Left lobe of liver (tissue), 2 donors: Measurements from ENCODE around the gene NUDC. TPM values are rescaled to one million over a fixed set of nuclear protein-coding genes. Genes with fewer than 3 reads are reported as not detected.
"Not testable (repeated sequence)": the region's sequence is repeated elsewhere in the genome, so short reads cannot be mapped to it uniquely, and the experiment has no call there.

Experiments
- ATAC-seq: fragments of 200-7000 bp; cut with Tn5 transposase; one replicate; pipeline ENCODE4 v1.9.1; 2020; ENCODE audit warnings: mild to moderate bottlenecking, moderate library complexity
- DNase-seq: peaks from one replicate; pipeline ENCODE4 v3.0.0-alpha.2; 2020; ENCODE audit warnings: low spot score
- total RNA-seq: library from RNA; stranded (reverse); gene quantifications from one replicate; pipeline ENCODE4 v1.2.1, GENCODE V29; 2021
- donor health status: DM: no; HTN: no; CAD: no; lungs with moderate emphysema.
- donor health status: DM: no; HTN: yes; CAD: no.

The NUDC gene
- total RNA-seq, 1 donor from 2014 or later: 43.2 TPM

DNA sequence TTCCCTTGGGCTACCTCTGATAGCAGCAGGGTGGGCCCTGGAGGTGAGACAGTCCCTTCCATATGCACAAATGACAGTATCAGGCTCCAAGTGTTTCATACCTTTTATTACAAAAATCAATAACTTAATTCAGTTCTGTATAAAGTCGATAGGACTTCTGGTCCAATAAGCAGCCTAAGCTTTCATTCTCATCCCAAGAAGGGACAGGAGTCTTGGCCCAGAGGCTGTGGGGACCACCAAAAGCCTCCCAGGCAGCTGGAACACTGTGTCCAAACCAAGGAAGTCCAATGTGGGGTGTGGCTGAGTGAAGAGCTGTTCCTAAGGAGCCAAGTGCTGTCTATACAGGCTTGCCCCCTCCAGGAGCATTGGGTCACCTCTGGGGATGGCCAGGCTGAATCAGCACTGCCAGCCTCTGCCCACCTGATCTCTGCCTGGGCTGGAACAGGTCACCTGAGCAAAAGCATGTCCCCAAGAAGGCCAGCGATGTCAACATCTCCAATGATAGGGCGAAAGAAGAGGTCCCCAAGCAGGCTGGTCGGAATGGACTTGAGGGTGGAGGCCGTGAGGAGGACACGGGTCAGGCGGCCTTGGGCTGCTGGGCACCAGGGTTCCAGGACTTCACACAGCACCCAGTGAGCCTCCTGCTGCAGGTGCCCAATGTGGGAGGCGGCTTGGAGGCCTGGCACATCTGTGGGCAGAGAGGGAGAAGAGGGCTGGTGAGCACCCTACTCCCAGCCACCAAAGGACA lies 10.0 kb upstream of the NUDC start:
- no peak for DNase-seq
- ATAC-seq: no peak

DNA sequence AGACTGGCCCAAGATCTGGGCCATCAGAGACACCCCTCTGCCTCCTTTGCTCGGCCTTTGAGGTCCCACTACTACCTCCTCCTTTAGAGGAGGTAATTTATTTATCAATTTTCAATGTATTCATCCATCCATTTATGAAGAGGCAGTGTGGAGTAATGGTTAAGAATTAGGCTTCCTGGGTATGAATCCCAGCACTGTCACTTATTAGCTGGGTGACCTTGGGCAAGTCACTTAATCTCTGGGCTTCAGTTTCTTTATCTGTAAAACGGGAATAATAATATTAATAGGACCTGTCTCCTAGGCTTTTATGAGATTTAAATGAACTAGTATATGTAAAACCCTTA lies 9.4 kb upstream of the NUDC start:
- ATAC-seq (no peak), DNase-seq (no peak)

DNA sequence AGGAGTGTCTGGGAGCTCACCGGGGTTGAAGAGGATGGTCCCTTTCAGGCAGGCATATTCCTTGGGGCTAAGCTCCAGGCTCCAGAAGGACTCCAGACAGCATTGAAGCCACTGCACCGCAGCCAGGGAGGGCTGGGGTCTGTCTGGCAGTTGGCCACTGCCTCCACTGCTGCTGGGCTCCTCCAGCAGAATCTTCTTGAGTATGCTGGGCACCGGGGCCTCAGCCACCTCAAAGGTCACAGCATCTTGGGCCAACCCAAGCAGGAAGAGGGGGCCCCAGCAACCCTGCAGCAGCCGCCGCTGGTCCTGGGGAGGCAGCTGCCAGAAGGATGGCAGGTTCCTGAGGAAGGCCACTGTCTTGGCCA lies 8.2 kb upstream of the NUDC start:
- no peak for ATAC-seq
- no peak for DNase-seq

DNA sequence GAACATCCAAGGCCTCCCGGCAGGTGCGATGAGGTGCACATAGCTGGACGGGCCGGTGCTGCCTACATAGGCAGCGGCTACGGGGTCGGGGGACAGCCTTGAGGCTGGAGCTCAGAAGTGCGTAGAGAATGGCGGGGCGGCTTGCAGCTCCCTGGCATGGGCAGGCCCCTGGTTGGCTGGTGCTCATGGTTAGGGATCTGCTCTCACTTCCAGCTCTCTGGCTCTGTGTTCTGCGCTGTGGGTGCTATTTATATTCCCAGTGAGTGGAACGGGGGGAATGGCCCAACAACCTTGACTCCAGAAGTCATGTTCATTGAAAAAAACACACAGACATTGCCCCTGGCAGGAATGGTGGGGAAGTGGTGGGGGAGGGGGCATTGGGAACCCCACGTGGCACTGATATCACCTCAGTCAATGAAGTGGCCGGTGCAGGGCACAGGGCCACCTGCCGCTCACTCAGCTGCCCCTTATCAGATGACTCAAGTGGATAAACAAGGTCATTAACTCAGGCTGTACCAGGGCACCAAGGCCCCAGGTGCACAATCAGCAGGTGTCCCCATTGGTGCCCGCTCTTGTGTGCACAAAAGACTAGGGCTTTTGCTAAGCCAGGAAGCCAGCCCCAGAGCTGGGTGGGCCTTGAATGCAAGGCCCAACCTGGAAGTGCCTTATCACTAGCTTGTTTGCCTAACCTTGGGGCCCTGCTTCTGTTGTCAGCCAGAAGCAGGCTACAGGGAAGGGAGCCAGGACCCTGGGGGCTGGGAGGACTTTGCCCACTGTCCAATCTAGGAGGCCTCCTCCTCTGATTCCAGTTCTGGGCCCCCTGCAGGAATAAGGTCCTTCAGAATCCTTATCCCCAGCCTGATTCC lies 7.6 kb upstream of the NUDC start, which contains the start of gene NR0B2:
TSS of gene NR0B2 (minus strand) at position 222 of the 866 bp plus-strand sequence. CDS start at position 187, 35 bp downstream.
- DNase-seq: peak; percentile 98
- ATAC-seq: peak; percentile 74

DNA sequence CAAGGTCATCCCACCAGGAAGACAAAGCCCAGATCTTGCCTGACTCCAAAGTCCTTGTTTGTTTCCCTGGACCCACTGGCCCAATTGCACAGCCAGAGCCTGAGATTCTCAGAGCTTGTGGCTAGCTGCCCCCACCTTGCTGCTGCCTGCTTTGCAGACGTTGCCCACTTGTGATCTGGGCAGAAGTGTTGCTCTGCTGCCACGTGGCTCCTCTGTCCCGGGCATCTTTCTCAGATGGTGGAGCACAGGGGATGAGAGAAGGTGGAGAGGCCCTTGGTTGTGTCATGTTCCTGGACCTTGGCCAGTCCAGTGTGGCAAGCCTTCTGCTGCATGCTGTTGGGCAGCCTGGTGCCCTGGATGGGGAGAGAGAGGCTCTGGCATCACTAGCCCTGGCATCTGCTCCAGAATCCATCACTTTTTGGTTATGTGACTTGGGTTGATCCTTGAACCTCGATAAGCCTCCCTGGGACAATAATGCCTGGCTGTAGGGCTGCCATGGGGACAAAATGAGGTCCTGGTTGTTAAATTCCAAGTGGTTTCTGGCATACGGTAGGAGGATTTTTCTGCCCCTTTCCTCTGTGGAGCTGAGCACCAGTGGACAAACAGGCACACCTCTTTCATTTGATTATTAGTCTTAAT lies 6.2 kb upstream of the NUDC start:
- peak; percentile 95 for DNase-seq
- ATAC-seq: peak; percentile 41

DNA sequence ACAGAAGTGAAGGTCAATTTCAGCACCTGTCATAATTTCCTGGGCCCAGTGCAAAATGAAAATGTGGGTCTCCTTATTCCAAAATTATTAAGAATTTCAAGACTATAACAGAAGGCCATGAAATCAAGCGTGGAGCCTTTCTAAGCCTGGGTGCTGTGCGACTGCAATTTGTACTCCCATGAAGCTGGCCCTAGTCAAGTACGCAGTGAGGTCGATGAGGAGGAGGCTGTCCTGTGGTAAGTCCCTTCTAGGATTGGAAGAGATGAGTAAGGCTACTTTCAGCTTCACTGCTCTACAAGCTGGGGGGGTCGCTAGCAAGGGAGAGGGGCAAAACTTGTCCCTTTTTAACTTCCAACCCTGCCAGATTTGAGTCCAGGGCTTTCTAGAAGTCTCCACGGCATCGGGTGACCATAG lies 410 bp upstream of the NUDC start:
- peak; percentile 54 for ATAC-seq
- no peak for DNase-seq

DNA sequence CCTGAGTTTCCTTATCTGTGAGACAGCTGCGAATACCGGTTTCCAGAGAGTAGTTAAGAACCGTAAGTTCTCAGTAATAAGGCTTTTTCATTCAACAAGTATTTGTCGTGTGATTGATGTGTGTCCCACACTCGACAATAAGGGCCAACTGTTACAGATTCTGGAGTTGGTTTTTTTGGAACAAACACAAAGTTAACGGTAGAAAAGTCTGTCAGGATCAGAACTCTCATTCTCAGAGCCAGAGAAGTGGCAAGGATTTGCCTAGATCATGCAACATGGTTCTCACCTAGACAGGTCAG lies 837 bp downstream of the NUDC start:
- ATAC-seq (no peak), DNase-seq (no peak)

DNA sequence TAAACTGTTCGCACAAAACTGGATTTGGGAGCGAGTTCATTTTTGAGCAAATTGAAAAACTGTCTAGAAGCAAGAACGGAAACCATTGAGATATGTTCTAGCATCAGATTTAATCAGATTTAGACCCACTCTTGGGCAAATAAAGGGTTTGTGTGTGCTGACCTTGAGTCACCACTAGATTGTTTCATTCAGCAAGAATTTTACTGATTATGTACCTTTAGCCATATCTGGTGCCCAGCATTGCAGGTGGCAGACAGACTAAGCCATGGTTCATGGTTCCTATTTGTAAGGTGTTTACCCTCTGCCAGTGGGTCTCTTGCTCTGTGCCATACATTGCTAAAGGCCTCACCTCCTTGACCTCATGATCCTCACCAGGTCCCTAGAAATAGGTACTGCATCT lies 1.4 kb downstream of the NUDC start:
- DNase-seq: no peak
- ATAC-seq: no peak

DNA sequence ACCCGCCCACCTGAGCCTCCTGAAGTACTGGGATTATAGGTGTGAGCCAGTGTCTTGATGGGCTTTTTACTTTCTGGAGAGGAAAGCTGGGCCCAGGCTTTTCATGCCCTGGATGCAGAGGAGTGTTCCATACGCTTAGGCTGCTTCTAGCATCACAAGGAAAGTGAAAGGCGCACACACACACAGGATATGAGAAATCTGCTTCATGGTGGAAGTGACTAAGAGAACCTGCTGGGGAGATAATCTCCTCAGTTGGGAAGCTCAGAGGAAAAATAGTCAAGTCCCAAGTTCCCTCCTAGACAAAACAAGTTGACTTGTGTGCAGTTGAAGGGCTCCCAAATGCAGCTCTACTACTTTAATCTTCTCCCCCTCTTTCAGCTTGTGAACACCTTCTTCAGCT lies 2.2 kb downstream of the NUDC start:
- no peak for DNase-seq
- no peak for ATAC-seq

DNA sequence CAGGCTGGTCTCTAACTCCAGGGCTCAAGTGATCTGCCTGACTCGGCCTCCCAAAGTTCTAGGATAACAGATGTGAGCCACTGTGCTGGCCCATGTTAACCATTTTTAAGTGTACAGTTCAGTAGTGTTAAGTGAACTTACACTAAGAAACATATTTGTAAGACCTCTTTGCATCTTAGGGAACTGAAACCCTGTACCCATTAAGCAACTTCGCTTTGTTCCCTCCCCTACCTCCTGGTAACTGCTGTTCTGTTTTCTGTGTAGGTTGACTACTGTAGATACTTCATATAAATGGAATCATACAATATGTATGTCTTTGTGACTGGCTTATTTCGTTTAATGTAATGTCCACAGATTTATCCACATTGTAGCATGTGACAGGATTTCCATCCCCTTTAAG lies 11.0 kb downstream of the NUDC start:
- ATAC-seq: peak; percentile 14
- DNase-seq: no peak

DNA sequence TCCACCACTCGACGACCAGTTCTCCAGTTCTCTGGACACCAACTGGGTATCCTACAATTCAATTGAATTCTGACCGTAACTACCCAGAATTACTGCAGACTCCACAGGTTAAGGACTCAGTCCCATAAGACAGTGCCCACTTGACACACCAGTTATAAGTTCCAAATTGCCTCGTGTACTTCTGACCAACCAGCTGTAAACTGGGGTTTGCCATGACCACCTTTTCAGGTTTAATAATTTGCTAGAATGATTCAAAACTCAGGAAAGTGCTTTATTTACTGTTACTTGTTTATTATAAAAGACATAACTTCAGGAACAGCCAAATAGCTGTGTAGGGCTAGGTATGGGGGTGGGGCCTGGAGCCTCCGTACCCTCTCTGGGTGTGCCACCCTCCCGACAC lies 15.3 kb downstream of the NUDC start:
- no peak for DNase-seq
- ATAC-seq: no peak

DNA sequence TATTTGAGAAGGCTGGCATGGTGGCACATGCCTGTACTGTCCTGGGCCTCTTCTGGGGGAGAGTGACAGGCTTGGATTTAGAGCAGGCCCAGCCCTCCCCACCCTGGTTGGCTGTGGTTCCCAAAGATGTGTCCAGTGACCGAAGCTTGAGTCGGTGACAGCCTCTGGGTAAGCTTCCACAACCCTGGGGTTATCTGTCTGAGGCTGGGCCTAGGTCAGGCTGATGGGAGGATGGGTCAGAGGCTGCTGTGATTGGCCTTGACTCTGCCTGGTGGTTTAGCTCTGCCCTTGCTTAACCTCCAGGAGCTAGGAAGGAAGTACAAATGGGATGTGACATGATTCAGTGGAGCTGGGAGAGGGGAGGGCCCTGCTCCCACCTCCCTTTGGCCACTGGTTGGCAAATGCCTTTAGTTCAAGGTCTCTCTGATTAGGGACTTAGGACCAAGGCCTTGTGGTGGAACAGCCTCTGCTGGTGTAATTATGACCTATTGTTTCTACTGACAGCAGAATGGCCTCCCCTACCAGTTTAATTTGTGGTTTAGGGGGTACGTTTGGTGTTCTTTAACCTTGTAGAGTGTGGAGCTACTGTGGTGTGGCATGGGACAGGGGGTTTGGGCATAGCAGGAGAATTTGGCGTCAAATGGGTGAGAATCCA lies 16.6 kb downstream of the NUDC start:
- DNase-seq: peak; percentile 96
- peak; percentile 89 for ATAC-seq

DNA sequence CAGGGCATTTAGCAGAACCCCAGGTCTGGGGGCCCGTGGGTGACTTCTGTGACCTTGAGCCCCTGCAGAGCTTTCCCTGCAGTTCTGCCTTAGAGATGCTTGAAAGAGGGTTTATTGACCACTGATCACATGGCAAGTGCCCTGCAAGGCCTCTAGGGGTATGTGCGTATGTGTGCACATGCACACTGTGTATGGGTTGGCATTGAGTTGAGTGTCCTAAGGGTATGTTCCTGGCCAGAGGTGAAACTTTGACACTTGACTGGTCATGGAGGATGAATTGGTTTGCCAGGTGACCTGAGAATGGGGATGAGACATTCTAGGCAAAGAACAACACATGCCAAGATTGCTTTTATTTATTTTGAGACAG lies 17.1 kb downstream of the NUDC start:
- ATAC-seq: peak; percentile 58

DNA sequence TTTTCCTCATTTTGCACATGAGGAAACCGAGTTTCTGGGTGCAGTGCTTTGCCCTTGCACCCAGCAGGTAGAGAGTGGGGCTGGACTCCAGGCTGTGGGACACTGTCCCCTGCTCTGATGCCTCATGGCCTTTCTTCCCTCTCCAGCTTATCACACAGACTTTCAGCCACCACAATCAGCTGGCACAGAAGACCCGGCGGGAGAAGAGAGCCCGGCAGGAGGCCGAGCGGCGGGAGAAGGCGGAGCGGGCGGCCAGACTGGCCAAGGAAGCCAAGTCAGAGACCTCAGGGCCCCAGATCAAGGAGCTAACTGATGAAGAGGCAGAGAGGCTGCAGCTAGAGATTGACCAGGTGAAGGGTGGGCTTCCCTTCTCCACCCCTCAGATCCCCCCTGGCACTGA lies 19.8 kb downstream of the NUDC start:
- no peak for ATAC-seq

More for the DNA sequence above, 17.1 kb downstream of the NUDC start:
- peak; percentile 81 for DNase-seq

DNA sequence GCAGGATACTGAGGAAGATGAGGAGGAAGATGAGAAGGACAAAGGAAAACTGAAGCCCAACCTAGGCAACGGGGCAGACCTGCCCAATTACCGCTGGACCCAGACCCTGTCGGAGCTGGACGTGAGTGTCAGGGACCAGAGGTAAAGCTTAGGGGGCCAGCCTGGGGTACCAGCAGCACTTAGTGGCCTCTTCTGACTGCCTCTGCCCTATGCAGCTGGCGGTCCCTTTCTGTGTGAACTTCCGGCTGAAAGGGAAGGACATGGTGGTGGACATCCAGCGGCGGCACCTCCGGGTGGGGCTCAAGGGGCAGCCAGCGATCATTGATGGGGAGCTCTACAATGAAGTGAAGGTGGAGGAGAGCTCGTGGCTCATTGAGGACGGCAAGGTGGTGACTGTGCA lies 21.1 kb downstream of the NUDC start:
- DNase-seq: no peak
- no peak for ATAC-seq

More for the DNA sequence above, 19.8 kb downstream of the NUDC start:
- no peak for DNase-seq

DNA sequence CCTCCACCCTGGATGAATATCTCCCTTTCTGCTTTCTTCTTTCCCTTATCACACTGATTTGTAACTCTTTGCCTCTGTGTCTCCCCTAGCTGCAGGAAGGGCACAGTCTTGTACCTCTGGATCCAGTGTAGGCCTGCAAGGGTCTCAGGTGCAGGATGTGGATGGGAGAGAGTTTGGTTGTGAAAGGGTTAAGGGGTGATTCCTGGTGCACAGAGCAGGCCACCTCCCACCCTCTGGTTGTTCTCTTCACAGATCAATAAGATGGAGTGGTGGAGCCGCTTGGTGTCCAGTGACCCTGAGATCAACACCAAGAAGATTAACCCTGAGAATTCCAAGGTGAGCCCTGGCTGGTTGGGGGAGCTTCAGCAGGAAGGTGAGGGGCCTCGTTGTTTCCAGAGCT lies 23.6 kb downstream of the NUDC start:
- DNase-seq: peak; percentile 56
- peak; percentile 47 for ATAC-seq

DNA sequence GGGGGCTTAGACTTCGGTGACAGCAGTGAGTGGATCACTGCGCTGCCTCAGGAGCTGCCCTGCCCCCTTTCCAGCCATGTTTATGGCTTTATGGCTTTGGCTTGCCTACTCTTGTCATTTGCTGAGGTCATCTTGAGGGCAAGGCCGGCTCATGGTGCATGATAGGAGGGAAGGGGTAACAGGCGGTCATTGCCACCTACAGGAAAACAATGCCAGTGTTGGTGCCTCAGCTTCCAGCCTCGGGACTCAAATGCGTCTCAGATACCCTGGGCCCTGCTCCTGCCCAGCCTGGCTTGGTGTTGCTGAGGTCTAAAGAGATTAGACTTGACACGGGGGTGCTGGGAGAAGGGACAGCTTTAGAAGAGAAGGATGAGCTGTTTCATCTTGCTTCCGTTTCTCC lies 24.2 kb downstream of the NUDC start:
- DNase-seq (peak; percentile 86), ATAC-seq (peak; percentile 69)

DNA sequence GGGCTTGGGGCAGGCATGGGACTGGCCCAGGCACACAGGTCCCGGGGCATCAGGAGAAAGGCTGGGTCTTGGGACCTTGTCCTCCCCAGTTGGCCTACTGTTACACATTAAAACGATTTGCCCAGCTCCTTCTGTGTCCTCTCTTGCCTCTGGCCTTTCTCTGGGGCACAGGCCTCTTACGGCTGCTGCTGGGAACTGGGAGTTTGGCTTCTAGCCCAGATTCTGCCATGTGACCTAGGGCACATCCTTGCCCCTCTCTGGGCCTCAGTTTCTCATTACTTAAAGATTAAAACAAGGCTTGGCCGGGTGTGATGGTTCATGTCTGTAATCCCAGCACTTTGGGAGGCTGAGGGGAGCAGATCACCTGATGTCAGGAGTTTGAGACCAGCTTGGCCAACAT lies 24.7 kb downstream of the NUDC start:
- ATAC-seq (peak; percentile 27), DNase-seq (peak; percentile 73)

DNA sequence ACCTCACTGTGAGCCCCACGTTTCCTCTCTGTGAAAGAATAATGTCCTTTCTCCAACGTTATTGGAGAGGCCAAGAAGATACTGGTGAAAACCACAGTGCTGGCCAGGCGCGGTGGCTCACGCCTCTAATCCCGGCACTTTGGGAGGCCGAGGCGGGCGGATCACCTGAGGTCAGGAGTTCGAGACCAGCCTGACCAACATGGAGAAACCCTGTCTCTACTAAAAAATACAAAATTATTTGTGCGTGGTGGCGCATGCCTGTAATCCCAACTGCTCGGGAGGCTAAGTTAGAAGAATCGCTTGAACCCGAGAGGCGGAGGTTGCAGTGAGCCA lies 27.1 kb downstream of the NUDC start:
- not testable (repeated sequence) for ATAC-seq, DNase-seq

DNA sequence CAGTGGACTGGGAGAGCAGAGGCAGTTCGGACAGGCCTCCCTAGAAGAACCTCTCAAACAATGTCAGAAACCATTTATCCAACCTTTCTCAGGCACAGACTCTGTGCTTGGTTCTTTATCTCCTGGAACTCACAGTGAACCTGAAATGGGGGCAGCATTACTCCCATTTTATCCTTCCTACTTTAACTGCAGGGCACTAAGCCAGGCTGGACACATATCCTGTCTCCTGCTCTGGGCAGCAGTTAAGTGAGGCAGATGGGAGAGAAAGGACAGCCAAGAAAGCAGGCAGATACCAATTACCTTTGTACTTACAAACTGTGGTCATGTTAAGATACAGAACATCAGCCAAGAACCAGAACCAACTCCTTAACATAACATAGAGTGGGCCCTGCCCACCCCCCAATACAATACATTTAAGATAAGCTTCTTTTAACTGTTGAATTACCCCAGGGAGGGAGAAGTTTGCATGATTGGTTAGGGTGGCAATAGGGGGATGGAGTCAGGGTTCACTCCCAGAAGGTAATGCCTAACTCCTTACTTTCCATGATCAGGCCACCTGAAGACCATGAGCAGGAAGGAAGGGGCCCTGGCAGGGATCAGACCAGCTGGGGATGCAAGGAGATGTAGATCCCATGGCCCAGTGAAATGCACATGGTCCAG lies 27.9 kb downstream of the NUDC start:
- DNase-seq: peak; percentile 64

DNA sequence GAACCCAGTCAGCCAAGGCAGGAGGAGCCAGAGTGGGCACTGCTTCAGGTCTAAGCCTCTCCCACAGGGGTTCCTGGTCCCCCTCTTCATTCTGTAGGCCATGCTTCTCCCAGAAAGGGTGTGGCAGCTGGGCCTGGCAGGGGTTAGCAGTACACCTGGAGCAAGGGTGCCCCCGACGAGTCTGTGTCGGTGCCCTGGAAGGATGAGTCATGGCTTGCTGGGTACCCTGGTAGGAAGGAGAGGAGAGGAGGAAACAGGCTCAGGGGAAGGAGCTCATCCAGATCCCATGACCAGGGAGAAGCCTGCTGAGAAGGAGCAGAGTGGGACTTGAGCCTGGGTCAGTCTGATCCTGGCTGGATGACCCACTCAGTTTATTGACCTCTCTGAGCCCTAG lies 28.4 kb downstream of the NUDC start:
- no peak for DNase-seq
- ATAC-seq: no peak

More for the DNA sequence above, 27.9 kb downstream of the NUDC start:
- peak; percentile 50 for ATAC-seq
